ENCODE measurements around the gene GNB3.

GRCh38 chr12:6866163-6866919 lies 25.6 kb downstream of the GNB3 start:
- no peak for TF ChIP-seq CTCF (IDR thresholded peaks at IDR 0.05)
- no peak for TF ChIP-seq POLR2A (IDR thresholded peaks at IDR 0.05)

Measured in thyroid gland (tissue), 4 donors.